Measurements from ENCODE around the gene DNAJC1. TPM values are rescaled to one million over a fixed set of nuclear protein-coding genes. Genes with fewer than 3 reads are reported as not detected.

DNAJC1 gene
- total RNA-seq, 1 experiment from 2014 or later, result 35.0 TPM

- no peak for DNase-seq (ENCODE audit: low read depth)
These were observed 41.2 kb downstream of the DNAJC1 start for GRCh38 chr10:21962358-21962757.

DNA sequence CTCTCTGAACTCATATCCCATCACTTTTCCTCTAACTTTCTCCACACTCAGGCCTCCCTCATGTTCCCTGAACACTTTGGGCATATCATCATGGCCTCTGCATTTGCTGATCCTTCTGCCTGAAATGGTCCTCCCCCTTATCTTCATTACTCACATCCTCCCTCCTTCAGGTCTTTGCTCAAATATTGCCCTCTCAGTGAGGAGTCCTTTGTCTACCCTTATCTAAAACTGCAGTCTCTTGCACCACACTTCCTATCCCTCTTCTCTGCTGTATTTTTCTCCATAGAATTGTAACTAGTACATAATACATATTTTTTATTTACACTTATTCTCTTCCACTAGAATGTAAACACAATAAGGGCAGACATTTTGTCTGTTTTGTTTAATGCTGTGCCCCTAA lies 41.7 kb downstream of the DNAJC1 start:
- no peak for DNase-seq (ENCODE audit: low read depth)

DNA sequence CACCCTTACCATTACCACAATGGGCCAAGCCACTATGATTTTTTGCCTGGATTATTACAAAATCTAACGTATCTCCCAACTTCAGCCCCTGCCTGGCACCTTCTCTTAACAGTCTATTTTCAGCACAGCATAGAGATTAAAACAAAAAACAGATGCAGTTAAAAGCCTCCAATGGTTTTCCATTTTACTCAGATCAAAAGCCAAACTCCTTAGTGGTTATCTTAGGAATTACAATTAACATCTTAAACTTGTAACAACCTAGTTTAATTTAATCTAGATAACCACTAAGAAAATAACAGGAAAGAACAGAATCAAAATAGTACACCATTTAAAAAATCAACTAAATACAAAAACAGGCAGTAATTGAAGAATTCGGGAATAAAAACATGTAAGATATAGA lies 43.5 kb downstream of the DNAJC1 start:
- DNase-seq (ENCODE audit: low read depth), result no peak

DNA sequence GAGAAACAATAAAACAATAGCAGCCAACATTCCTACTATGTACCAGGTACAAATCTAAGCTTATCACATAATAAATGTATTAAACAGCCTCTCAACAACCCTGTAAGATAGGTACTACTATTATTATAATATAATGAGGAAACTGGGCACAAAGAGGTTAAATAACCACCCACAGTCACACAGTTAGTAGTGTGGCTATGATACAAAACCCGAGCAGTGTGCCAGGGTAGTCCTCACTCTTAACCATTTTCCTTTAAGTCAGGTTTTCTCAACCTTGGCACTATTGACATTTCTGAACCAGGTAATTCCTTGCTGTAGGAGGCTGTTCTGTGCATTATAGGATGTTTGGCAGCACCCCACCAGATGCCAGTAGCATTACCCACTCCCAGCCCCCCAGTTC lies 48.8 kb downstream of the DNAJC1 start:
- no peak for DNase-seq (ENCODE audit: low read depth)

DNA sequence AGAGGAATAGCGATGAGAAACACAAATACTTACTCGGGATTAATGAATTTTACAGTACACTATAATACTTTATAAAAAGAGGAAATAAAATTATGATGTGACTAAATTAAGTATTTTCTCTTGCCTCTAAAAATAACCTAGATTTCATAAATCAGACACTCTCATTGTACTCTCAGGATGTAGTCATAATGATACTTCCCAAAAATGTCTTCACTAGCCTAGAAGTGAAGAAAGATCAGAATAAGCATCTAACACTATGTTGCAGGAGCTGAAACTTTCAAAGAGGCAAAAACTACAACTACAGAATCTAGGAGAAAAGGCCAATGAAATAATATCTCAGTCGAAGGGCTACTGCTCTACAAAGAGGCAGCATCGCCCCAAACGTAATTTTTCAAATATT lies 49.4 kb downstream of the DNAJC1 start:
- DNase-seq (ENCODE audit: low read depth), result no peak

- peak; percentile 16 for DNase-seq (ENCODE audit: low read depth)
These were observed 49.9 kb downstream of the DNAJC1 start for GRCh38 chr10:21953585-21954057.

- DNase-seq (ENCODE audit: low read depth), result no peak
These were observed 53.0 kb downstream of the DNAJC1 start for GRCh38 chr10:21950566-21950965.

GRCh38 chr10:21946946-21947345 lies 56.6 kb downstream of the DNAJC1 start:
- DNase-seq (ENCODE audit: low read depth), result no peak

- no peak for DNase-seq (ENCODE audit: low read depth)
These were observed 58.7 kb downstream of the DNAJC1 start for GRCh38 chr10:21944727-21945386.

DNA sequence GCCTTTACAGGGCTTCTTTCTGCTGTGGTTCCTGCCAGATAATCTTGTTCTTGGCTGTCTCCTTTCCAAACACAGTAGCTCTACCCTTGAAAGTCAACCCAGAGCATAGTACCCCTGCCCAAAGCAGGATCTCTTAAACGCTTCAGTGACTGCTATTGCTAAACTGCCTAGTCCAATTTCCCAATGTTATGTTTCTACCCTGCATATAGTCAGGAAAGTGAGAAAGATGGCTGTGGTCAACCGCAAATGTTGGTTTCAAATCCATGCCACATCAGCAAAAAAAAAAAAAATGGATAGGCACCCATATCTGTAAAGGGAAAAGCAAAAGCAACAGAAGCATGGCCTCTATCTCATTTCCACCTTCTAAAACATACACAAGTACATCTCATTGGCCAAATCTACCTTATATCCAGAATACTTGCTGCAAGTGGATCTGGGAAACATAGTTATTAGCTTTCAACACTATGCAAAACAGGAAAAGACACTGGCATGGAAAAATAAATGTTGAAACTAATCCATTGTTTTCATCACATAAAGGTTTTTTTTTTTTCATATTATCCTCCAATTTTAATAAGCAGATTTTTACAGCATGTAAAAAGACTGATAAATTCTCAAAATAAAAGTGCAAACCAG lies 59.8 kb downstream of the DNAJC1 start:
- peak; percentile 50 for DNase-seq (ENCODE audit: low read depth)

- no peak for DNase-seq (ENCODE audit: low read depth)
These were observed 68.0 kb downstream of the DNAJC1 start for GRCh38 chr10:21935439-21936023.

DNA sequence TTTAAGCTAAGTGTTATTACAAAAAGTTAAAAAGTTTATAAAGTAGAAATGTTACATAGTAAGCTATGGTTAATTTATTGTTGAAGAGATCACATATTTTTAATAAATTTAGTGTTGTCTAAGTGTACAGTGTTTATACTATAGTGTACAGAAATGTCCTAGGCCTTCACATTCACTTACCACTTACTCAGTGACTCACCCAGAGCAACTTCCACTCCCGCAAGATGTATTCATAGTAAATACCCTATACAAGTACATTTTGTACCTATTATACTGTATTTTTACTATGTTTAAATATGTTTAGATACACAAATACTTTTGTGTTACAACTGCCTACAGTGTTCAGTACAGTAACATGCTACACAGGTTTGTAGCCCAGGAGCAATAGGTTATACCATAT lies 69.2 kb downstream of the DNAJC1 start:
- no peak for DNase-seq (ENCODE audit: low read depth)

DNA sequence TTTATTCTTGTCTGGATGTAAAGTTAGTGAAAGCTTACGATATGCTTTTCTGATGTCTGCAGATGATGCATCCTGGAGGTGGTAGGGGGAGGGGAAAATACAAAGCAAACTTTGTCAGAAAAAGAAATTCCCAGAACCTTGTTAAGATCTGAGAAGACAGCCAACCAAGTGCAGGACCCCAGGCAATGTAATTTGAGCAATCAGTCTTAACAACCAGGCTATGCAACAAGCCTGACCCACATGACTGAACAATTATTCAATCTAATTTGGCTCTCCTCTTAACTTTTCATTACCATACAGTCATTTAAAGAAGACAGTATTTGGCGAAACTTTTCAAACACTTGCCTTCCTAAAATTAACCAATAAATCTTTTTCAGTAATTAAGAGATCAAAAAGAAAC lies 74.5 kb downstream of the DNAJC1 start:
- DNase-seq (ENCODE audit: low read depth), result peak; percentile 5

- no peak for DNase-seq (ENCODE audit: low read depth)
These were observed 75.7 kb downstream of the DNAJC1 start for GRCh38 chr10:21927631-21928353.

DNA sequence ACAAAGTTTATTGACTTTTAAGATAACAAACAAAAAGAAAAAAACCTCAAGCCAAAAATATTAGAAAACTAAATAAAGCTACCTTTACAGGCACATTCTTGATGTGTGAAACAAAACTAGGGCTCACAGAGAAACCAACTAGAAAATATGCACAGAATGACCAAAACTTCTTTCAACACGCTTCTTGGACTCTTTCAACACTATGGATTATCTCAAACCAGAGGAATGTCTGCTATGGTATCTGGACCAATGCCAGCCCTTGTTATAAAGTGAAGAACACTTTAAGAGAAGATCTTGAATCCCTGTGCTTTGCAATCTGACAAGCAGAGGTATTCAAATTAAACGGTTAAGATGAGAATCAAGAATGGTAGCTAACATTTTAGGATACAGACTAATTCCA lies 76.6 kb downstream of the DNAJC1 start:
- peak; percentile 79 for DNase-seq (ENCODE audit: low read depth)

DNA sequence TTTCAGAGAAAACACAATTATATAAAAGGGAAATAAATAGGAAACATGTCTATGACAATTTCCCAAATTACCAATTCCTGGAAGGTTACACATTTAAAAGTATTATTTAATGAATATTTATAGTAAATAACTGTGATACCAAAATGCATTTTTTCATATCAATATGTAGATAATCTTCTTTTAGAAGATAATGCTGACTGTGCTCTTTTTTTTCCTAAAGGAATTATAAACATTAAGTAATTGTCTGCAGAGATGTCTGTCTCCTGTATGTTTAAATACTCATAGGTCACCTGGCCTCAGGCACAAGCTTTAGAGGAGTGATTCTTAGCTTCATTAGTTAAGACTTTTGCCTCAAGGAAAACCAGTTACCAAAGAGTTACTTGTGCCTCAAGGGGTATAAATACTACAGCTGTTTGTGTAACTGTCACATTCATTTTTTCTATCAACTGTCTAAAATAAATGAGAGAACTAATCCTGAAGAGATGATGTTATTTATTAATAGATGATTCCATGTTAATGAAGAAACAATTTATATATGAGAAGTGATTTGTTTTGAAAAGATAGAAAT lies 77.1 kb downstream of the DNAJC1 start:
- DNase-seq (ENCODE audit: low read depth), result no peak

GRCh38 chr10:21925851-21926250 lies 77.7 kb downstream of the DNAJC1 start:
- DNase-seq (ENCODE audit: low read depth), result no peak

GRCh38 chr10:21924511-21924910 lies 79.0 kb downstream of the DNAJC1 start:
- DNase-seq (ENCODE audit: low read depth), result no peak

DNA sequence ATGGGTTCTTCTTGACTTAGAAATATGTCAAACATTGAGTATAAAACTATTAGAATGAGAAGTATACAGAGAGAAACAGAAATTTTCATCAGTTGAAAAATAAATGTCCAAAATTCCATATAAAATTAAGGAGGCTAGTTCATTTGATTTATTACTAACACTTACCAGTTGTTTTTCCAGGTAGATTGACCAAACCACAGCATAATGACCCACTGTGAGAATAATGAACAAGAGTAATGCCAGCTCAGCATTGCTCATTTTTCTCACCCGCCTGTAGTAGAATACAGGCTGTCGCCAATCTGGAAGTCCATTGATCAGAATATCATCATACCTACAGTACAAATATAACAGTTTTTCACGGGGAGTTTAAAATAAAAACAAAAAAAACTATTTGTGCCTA lies 82.9 kb downstream of the DNAJC1 start:
- DNase-seq (ENCODE audit: low read depth), result peak; percentile 2

GRCh38 chr10:21919906-21920305 lies 83.6 kb downstream of the DNAJC1 start:
- no peak for DNase-seq (ENCODE audit: low read depth)

- DNase-seq (ENCODE audit: low read depth), result no peak
These were observed 84.4 kb downstream of the DNAJC1 start for GRCh38 chr10:21919117-21919516.

DNA sequence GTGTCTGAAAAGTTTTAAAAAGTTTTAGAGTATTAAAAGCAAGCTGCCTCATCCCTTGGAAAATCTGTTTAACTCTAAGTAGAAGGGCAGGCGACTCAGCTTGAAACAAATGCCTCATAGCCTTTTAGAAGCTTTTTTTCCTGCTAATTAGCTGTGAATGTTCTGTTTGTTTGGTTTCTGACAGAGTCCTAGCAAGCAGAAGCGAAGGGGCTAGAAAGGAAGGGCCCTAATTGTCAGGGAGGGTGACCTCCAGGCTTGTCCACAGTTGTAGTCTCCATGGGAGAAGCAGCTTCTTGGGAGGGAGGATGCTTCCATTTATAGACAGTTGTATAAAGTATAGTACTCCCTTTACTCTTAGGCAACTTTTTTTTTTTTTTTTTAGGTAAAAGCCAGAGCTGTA lies 90.9 kb downstream of the DNAJC1 start:
- DNase-seq (ENCODE audit: low read depth), result no peak

Measured in Daoy (cell line).